Measurements from ENCODE around the gene INSYN2B. TPM values are rescaled to one million over a fixed set of nuclear protein-coding genes. Genes with fewer than 3 reads are reported as not detected.

The INSYN2B gene
- total and polyA plus RNA-seq, 9 donors = 0.12 to 3.3 (median 1.1) TPM; not detected in 1

DNA sequence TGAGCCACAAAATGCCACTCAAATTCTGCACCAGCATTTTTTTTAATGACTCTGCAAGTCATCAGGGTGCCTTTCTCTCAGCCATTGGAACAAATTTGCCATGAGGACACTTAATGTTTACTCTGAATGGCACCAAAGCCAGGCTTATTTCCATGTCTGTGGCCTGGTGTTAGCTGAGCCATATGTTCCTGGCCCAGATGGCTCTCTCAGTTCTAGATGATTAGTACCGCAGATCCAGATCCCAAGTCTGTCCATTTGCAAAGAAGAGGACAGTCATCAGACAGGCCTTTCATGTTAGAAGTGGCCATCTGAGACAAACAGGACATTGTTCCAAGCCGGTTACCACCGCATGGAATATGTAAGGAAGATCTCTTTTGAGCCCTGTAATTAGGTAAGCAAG is 70.3 kb downstream of the INSYN2B start:
- TF ChIP-seq POLR2A (IDR thresholded peaks at IDR 0.05) = no peak
- TF ChIP-seq CTCF (IDR thresholded peaks at IDR 0.05) = no peak
- no peak for TF ChIP-seq EP300 (IDR thresholded peaks at IDR 0.05)
- WGBS, 3 donors = 84 to 97% (median 97%) methylated on average over 3 of the region's 3 CpGs
- H3K9me3 ChIP-seq = no peaks in the 10 kb centered on the region
- no peaks in the 10 kb centered on the region for H3K27me3 ChIP-seq
- peaks cover 2% of the 10 kb centered on the region for H3K4me1 ChIP-seq (ENCODE audit: insufficient read depth)
- intact Hi-C loops (cut with DNase I) = no loop called here
- no peak overlapping the region for H3K4me3 ChIP-seq
- no peaks in the 10 kb centered on the region for H3K36me3 ChIP-seq
- H3K27ac ChIP-seq = no peak overlapping the region
- DNase-seq = no peak

GRCh38 chr5:169908864-169909263 is 71.4 kb downstream of the INSYN2B start:
- TF ChIP-seq CTCF (IDR thresholded peaks at IDR 0.05) (no peak), EP300 (IDR thresholded peaks at IDR 0.05) (no peak), POLR2A (IDR thresholded peaks at IDR 0.05) (no peak)
- Histone ChIP-seq H3K4me3 (no peak overlapping the region), H3K4me1 (ENCODE audit: insufficient read depth) (no peaks in the 10 kb centered on the region), H3K27me3 (no peaks in the 10 kb centered on the region), H3K27ac (no peak overlapping the region), H3K9me3 (no peaks in the 10 kb centered on the region), H3K36me3 (no peaks in the 10 kb centered on the region)
- no peak for DNase-seq
- 72 to 80% (median 79%) methylated on average over 1 of the region's 1 CpG for WGBS, 3 donors
- intact Hi-C loops (cut with DNase I) = no loop called here

- Histone ChIP-seq H3K27me3 (no peaks in the 10 kb centered on the region), H3K4me1 (ENCODE audit: insufficient read depth) (no peaks in the 10 kb centered on the region), H3K9me3 (no peaks in the 10 kb centered on the region), H3K36me3 (no peaks in the 10 kb centered on the region), H3K4me3 (no peak overlapping the region), H3K27ac (no peak overlapping the region)
- intact Hi-C loops (cut with DNase I) = no loop called here
- no peak for TF ChIP-seq EP300 (IDR thresholded peaks at IDR 0.05)
- no peak for TF ChIP-seq POLR2A (IDR thresholded peaks at IDR 0.05)
- TF ChIP-seq CTCF (IDR thresholded peaks at IDR 0.05) = no peak
- DNase-seq = no peak
- 71 to 81% (median 74%) methylated on average over 8 of the region's 8 CpGs for WGBS, 3 donors
These were observed 73.3 kb downstream of the INSYN2B start for GRCh38 chr5:169906745-169907649.

GRCh38 chr5:169905017-169905416 is 75.3 kb downstream of the INSYN2B start:
- no peaks in the 10 kb centered on the region for H3K27me3 ChIP-seq
- intact Hi-C loops (cut with DNase I) = no loop called here
- H3K4me1 ChIP-seq (ENCODE audit: insufficient read depth) = no peaks in the 10 kb centered on the region
- H3K4me3 ChIP-seq = no peak overlapping the region
- DNase-seq = no peak
- no peaks in the 10 kb centered on the region for H3K9me3 ChIP-seq
- H3K27ac ChIP-seq = no peak overlapping the region
- TF ChIP-seq EP300 (IDR thresholded peaks at IDR 0.05) (no peak), CTCF (IDR thresholded peaks at IDR 0.05) (no peak), POLR2A (IDR thresholded peaks at IDR 0.05) (no peak)
- 72 to 82% (median 73%) methylated on average over 1 of the region's 1 CpG for WGBS, 3 donors
- H3K36me3 ChIP-seq = no peaks in the 10 kb centered on the region

All from ovary (tissue), 9 donors.